H7 (cell line): ENCODE results near the gene AGFG2. TPM values are rescaled to one million over a fixed set of nuclear protein-coding genes. Genes with fewer than 3 reads are reported as not detected.
"Not testable (repeated sequence)": the region's sequence is repeated elsewhere in the genome, so short reads cannot be mapped to it uniquely, and the experiment has no call there.

ENCODE experiments used
- DNase-seq: peaks from one replicate; pipeline ENCODE4 v3.0.0; 2012
- H3K27me3 ChIP-seq: 2 replicates; pipeline ENCODE4 v1.6.0; 2011; ENCODE audit warnings: mild to moderate bottlenecking, low read length; ENCODE audit not compliant: control insufficient read depth, insufficient read depth
- H3K36me3 ChIP-seq: replicated peaks from 2 replicates; pipeline ENCODE4 v1.5.1; 2011; ENCODE audit warnings: low read length; ENCODE audit not compliant: control insufficient read depth, insufficient read depth
- H3K4me3 ChIP-seq: 2 replicates; pipeline ENCODE4 v1.5.1; 2011; ENCODE audit warnings: low read depth, mild to moderate bottlenecking, control low read depth, low read length, moderate library complexity; ENCODE audit not compliant: insufficient read depth
- total RNA-seq: library from RNA; depleted of rRNA; stranded (reverse); fragments of >200 nt; shearing (Covaris generic); gene quantifications from 2 replicates; pipeline ENCODE4 v1.2.3, GENCODE V29; 2014

Gene AGFG2
- total RNA-seq, 1 experiment from 2014 or later = 4.9 TPM

DNA sequence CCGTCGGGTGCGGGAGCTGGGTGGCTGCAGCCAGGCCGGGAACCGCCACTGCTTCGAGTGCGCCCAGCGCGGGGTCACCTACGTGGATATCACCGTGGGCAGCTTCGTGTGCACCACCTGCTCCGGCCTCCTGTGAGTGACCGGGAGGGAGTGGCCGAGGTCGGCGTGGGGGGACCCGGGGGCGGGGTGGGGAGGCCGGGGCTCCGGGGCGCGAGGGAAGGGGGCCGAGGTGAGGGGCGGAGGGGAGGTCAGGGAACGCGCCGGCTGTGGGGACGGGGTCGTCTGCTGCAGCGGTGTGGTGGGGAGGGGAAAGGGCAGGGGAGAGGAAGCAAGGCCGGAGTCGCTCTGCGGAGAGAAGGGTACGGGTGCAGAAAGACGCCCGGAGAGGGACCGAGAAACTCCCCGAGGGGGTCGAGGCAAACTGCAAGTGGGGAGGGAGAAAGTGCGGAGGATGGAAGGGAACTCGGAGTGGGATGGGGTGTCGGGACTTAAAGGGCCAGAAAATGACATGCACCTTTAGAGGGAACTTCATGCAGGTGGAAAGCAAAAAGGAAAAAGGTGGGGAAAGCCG is 518 bp downstream of the AGFG2 start:
- Histone ChIP-seq H3K36me3 (no peaks in the 10 kb centered on the region), H3K27me3 (peaks cover 13% of the 10 kb centered on the region), H3K4me3 (peak overlapping the region; percentile 75)
- DNase-seq = peak; percentile 79

DNA sequence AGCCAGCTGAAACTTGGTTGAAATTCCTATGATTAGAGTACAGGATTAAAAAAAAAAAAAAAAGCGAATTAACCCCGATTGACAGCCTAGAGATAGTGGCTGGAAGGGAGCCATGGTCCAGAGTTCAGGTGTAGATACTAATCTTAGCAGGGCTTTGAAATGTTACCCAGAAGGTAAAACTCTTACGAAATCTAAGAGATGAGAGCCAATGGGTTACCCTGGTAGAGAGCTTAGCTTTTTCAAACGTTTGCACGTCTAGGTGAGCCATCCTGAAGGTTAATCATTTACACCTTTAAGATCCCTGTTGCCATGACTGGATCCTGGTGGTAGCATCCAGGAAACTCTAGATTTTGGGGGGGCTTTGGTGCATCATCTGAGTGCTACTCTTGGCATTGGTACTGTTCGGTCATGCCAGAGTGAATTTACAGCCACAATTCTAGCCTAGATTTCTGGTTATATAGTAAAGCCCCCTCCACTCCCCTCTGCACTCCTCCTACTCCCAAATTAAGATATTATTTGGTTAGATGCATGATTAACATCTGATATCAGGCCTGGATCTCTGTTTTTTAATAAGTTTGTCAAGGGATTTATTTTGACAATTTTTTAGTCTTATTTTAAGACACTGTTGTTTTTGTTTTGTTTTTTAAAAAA is 1.2 kb downstream of the AGFG2 start:
- peaks cover 13% of the 10 kb centered on the region for H3K27me3 ChIP-seq
- no peaks in the 10 kb centered on the region for H3K36me3 ChIP-seq
- H3K4me3 ChIP-seq = peak overlapping the region; percentile 75
- no peak for DNase-seq

DNA sequence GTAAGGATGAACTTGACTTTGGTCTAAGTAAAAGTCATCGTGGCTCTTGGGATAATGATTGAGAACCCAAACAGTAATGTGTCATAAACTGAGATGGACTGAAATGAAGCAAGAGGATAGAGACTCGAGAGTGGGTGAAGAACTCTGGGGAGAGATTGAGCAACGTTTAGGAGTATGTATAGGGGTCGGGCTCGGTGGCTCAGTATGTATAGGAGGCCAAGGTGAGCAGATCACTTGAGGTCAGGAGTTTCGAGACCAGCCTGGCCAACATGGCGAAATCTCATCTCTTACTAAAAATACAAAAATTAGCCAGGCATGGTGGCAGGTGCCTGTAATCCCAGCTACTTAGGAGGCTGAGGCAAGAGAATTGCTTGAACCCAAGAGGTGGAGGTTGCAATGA is 2.3 kb downstream of the AGFG2 start:
- not testable (repeated sequence) for H3K4me3 ChIP-seq, H3K36me3 ChIP-seq, DNase-seq
- H3K27me3 ChIP-seq = peaks cover 13% of the 10 kb centered on the region

DNA sequence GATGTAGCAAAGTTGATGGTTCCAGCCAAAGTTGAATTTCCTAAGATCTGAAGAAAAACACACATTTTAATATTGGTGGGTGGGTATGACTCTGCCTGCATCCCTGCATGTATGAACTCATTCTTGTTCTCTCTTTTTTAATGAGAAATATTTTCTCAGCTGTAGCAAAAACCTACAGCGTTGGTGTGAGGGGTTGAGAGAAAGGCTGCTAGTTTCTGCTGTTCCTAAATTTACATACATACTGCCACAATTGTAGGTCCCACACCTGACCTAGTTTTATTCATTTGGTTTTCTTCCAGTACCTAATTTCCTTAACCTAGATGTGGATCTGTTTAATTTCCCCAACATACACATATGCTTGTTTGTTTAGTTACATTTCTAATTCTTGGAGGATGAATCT is 4.6 kb downstream of the AGFG2 start:
- Histone ChIP-seq H3K27me3 (peaks cover 13% of the 10 kb centered on the region), H3K4me3 (no peak overlapping the region), H3K36me3 (no peaks in the 10 kb centered on the region)
- DNase-seq = no peak

DNA sequence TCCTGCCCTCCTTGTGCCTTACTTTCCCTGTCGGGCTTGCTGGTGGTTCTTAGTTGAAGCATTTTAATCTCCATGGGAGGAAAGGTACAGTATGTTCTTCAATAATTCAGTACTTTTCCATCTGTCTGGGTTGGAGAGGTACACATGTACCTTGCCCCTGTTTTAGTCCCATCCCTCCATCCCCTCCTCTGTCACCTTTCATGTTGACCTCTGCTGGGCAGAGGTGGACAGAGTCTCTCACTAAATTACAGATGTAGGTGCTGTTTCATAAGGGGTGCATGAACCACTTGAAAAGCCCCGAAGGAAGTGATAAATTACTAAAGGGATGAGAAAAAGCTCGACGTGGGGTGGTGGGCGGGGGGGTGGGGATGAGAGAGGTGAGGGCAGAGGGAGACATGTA is 5.4 kb downstream of the AGFG2 start:
- Histone ChIP-seq H3K4me3 (no peak overlapping the region), H3K36me3 (no peaks in the 10 kb centered on the region), H3K27me3 (peaks cover 13% of the 10 kb centered on the region)
- DNase-seq = no peak

DNA sequence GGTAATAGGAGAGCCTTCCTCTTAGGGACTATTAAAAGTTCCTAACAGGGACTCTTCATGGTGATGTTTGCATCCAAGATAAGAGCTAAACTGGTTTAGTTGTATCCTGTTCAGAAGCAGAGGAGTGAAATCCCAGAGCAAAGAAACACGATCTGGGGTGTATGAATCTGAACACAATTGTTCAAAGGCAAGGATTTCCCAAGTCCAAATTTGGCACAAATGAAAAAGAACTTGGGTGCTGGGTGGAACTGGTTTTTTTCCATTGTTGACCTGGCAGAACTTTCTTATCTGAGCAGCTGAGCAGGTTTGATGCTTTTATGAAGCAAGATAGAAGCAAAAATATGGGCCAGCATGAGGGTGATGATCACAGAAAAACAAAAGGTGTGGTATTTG is 6.0 kb downstream of the AGFG2 start:
- Histone ChIP-seq H3K27me3 (peaks cover 8% of the 10 kb centered on the region; the same call in 1 of the 2 replicates), H3K36me3 (no peaks in the 10 kb centered on the region), H3K4me3 (no peak overlapping the region)
- DNase-seq = no peak

DNA sequence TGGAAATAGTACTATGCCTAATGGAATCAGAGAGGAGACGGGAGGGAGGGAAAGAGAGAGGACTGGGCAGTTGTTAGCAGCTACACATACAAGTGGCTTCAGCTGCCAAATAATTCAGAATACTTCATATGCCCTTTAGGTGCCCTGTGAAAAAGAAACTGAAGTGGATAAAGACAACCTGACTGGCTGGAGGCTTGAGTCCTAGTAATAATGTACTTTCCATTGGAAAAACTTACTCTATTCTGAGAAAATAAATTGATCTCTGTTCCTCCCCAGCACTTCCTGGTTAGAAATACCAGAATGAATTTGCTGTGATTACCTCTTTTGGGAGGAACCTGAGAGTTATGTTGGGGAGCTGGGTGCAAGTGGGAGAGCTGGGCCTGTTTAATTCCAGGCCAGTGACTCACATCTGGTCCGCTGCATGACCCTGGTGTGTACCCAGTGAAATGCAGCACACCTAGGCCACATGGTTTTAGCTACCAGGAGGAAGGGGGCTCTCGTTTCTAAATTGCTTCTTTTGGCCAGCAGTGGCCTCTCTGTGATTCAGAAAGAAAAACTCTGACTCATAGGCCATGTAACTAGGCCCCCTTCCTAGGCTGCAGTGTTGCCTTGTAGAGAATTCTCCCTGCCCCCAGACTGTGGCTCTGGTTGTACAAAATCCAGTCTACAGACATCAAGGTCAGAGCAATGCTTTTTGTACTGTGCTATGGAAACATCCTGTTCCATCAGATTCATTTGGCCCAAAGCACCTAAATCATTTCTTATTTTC is 6.5 kb downstream of the AGFG2 start:
- Histone ChIP-seq H3K36me3 (no peaks in the 10 kb centered on the region), H3K4me3 (no peak overlapping the region), H3K27me3 (peaks cover 4% of the 10 kb centered on the region; the same call in 1 of the 2 replicates)
- peak; percentile 69 for DNase-seq

DNA sequence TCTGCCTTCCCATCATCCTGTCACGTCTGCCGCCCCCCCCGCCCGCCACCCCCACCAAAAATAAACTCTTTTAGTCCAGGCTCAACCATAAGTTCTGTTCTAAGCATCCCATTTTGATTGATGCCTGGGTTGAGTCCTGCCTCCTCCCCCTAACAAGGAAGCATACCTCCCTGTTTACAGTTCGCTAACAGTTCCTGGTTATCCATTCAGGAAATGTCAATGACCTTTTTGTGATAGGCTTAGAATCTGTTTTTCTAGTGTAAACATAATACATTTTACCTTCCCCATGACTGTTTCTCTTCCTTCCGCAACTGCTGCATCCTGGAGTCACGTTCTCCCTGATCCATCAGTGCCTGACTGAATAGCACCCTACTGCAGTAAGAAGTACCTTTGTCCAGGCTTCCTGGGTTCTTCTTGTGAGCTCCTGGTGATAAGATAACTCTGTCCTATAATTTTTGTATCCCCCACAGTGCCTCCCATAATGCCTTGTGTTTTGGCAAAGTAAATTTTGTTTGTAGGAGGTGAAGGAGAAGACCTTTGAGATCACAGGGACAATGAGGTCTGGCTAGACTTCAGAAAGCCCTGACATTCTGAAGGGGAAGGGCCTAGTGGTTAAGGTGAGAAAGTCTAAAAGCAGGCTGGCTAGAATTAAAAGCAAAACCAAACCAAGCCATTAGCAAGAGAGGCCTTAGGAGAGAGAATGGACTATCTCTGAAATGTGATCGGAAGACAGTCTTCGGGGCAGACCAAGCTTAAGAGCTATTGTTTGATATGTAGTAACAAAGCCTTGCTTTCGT is 7.3 kb downstream of the AGFG2 start:
- no peaks in the 10 kb centered on the region for H3K27me3 ChIP-seq
- H3K4me3 ChIP-seq = no peak overlapping the region
- H3K36me3 ChIP-seq = no peaks in the 10 kb centered on the region
- DNase-seq = no peak

DNA sequence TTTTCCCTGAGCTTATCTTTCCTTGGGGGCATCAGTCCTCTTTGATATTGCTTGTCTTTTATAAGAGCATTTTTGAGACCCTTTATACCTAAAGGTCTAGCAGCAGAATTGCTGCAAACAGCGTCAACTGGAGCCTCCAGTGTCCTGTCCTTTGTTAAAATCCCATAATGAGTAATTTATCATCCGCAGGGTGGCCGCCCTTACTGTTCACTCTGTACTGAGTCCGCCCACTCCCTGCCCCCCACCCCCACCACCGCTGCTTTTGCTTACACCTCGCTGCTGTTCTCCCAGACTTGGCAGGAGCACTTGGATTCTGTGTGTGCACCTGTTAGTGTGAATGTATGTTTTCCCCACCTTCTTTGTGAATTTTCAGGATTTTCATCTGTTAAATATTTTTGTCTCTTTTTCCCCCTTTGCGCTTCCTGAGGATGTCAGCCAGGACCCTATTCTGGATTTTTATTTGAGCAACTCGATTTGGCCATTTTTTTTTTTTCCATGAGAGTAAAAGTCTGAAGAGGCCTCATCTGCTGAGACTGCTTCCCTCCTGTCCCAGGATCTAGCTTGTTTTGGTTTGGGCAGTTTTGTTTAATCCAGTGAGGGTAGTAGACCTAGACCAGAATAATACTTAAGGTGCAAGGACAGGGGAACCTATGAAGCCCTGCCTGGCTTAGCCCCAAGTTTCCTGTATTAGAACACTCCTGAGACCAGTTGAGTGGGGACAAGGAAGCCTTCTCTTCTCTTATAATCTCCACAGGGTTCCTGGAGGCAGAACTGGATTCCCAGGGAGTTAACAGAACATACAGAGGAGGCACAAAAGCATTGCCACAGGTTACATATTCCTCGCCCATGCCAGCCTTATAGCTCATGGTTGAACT is 8.2 kb downstream of the AGFG2 start:
- H3K4me3 ChIP-seq = no peak overlapping the region
- DNase-seq = no peak
- no peaks in the 10 kb centered on the region for H3K36me3 ChIP-seq
- no peaks in the 10 kb centered on the region for H3K27me3 ChIP-seq

DNA sequence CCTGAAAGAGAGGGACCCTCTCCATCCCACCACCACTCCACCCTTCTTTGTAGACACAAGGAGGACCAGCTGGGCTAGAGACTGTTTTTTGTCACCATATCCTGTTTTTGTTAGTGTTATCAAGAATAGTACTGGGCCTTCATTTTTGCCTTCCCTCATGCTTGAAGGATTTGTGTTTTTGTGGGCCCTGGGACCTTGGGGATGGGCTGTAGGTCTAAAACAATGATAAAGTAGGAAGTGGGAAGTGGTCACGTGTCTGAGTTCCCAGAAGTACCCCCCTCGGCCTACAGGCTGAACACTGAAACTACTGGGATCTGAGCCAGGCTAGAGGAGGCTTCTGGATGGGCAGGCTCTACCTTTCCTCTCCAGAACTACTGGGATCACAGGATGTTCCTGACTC is 8.9 kb downstream of the AGFG2 start:
- H3K27me3 ChIP-seq = no peaks in the 10 kb centered on the region
- no peak for DNase-seq
- no peak overlapping the region for H3K4me3 ChIP-seq
- no peaks in the 10 kb centered on the region for H3K36me3 ChIP-seq

DNA sequence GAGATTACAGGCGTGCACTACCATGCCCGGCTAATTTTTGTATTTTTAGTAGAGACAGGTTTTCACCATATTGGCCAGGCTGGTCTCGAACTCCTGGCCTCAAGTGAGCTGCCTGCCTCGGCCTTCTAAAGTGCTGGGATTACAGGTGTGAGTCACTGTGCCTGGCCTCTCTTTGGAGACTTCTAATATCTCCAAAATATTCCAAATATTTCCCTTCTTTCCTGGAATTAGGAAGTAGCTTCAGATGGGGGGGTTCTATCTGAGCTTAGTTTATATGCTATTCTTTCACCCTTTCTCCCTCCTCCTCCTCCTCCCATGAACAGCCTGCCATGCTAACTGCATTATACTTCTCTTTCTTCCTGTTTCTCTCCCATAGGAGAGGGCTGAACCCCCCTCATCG is 9.4 kb downstream of the AGFG2 start:
- H3K36me3 ChIP-seq, DNase-seq, H3K27me3 ChIP-seq, H3K4me3 ChIP-seq: not testable (repeated sequence)

DNA sequence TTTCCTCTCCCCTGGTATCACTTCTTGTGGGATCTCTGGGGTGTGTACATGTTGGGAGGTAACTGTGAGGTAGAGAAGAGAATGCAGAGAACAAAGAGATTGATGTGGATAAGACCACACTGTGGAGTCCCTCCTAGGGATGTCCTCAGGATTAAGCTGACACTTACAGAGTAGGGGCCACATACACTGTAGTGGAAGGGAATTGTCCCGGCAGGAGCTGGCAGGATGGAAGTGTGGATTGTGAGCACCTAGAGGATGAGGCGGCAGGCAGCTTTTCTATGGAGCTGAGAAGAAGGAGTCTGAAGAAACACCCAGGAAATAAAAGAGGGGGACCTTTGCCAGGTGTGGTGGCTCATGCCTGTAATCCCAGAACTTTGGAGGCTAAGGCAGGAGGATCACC is 13.5 kb downstream of the AGFG2 start:
- no peak for DNase-seq
- Histone ChIP-seq H3K36me3 (no peaks in the 10 kb centered on the region), H3K27me3 (no peaks in the 10 kb centered on the region), H3K4me3 (no peak overlapping the region)

DNA sequence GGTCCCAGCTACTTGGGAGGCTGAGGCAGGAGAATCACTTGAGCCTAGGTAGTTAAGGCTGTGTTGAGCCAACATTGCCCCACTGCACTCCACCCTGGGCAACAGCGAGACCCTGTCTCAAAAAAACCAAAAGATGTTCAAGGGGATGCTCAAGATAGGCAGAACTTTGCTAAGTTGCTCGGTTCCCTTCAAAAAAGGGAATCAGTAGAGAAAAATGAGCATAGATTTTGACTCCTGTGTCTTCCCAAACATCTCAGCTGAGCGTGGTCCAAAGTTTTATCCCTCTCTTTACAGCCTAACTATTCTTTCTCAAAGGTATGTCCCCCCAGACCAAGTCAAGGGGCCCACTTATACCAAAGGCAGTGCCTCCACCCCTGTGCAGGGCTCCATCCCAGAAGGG is 14.0 kb downstream of the AGFG2 start:
- H3K36me3 ChIP-seq = no peaks in the 10 kb centered on the region
- no peak for DNase-seq
- no peak overlapping the region for H3K4me3 ChIP-seq
- no peaks in the 10 kb centered on the region for H3K27me3 ChIP-seq

DNA sequence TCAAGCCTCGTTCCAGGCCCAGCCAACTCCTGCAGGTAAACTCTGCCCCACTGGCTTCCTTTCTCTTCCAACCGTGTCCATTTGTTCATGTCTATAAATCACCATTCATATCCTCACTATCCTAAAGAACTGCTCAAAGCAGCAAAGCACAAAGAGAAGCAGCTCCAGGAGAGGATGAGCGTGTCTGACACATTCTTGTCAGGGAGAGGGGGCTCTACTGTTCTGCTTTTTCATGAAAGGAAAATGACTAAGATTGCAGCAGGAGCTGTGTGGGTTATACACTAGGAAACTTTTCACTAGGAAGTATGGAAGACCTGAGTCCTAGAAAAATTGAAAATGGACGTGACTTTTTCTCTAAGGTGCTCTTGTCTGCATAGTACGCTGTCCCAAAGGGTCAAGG is 16.7 kb downstream of the AGFG2 start:
- Histone ChIP-seq H3K27me3 (no peaks in the 10 kb centered on the region), H3K4me3 (no peak overlapping the region), H3K36me3 (no peaks in the 10 kb centered on the region)
- DNase-seq = no peak
